Left renal cortex interstitium (tissue), 4 donors: ENCODE measurements around the gene KCNH2. TPM values are rescaled to one million over a fixed set of nuclear protein-coding genes. Genes with fewer than 3 reads are reported as not detected.

Experiments
- DNase-seq, 4 donors: peaks; one replicate each; pipeline ENCODE4 v3.0.0-alpha.2; 2013; ENCODE audit warnings: low read depth in 4 of 4, low spot score in 2 of 4, missing footprints in 1 of 4
- polyA plus RNA-seq, 4 donors: library from polyadenylated mRNA; unstranded; fragments of 120-200 nt; gene quantifications; one replicate each; pipeline ENCODE4 v1.2.1, GENCODE V29; 2013; ENCODE audit not compliant: insufficient read length in 4 of 4

The KCNH2 gene
- polyA plus RNA-seq, 4 donors, result 15.4 to 23.2 (median 20.1) TPM

GRCh38 chr7:150996376-150997074, 18.4 kb upstream of the KCNH2 start:
- DNase-seq, result no peak

GRCh38 chr7:150994838-150995510, 16.9 kb upstream of the KCNH2 start:
- DNase-seq, result no peak

GRCh38 chr7:150994141-150994837, 16.2 kb upstream of the KCNH2 start:
- no peak for DNase-seq

GRCh38 chr7:150993511-150993910, 15.4 kb upstream of the KCNH2 start:
- no peak for DNase-seq

- no peak for DNase-seq
Measured at GRCh38 chr7:150992833-150993302, 14.7 kb upstream of the KCNH2 start.

DNA sequence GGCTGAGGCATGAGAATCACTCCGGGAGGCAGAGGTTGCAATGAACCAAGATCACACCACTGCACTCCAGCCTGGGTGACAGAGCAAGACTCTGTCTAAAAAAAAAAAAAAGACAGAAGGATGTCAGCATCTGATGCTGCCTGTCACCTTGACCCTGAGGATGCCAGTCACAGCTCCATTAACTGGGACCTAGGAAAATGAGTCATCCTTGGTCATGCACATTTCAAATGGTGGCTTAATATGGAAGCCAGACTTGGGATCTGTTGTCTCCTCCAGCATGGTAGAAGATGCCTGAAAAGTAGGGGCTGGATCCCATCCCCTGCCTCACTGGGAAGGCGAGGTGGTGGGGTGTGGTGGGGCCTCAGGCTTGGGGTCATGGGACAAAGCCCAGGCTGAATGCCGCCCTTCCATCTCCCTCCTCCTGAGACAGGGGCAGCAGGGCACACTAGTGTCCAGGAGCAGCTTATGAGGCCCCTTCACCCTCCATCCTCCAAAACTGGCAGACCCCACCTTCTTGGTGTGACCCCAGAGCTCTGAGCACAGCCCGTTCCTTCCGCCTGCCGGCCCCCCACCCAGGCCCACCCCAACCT, 14.0 kb upstream of the KCNH2 start:
- DNase-seq, result no peak

DNA sequence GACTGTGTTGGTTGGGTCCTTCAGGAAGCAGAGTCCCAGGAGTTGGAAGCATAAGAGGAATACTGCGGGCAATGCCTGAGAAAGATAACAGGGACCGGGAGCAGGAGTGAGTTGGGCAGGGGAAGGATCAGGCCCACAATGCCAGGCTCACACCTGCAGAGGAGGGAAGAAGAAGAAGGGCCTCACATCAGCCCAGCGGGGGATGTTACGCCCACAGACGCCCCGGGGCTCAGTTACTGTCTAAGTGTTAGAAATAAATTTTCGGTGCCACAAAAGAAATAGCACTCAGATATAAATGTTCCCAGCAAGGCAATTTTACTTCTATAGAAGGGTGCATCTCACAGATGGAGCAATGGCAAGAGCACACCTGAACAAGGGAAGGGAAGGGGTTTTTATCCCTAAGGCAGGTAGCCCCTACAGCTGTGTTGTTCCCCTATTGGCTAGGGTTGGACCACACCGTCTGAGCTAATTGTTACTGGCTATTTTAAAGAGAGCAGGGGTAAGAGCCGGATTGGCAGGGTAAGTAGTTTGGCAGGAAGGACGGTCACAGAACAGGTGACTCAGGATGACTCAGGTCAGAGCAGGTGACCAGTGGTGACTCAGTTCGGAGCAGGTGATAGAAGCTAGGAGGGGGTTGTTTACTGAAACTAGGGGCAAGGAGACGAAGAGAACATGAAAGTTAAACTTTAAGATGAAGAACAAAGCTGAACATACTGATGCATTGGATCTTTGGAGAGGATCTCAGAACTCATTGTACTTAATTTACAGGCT, 12.5 kb upstream of the KCNH2 start, which contains the start of gene NOS3:
Gene NOS3 (plus strand): TSS at position 602 of the 771 bp plus-strand sequence. CDS start 2,787 bp downstream, outside the sequence.
- DNase-seq, result no peak

- DNase-seq, result no peak
Measured at GRCh38 chr7:150989456-150989855, 11.3 kb upstream of the KCNH2 start.

DNA sequence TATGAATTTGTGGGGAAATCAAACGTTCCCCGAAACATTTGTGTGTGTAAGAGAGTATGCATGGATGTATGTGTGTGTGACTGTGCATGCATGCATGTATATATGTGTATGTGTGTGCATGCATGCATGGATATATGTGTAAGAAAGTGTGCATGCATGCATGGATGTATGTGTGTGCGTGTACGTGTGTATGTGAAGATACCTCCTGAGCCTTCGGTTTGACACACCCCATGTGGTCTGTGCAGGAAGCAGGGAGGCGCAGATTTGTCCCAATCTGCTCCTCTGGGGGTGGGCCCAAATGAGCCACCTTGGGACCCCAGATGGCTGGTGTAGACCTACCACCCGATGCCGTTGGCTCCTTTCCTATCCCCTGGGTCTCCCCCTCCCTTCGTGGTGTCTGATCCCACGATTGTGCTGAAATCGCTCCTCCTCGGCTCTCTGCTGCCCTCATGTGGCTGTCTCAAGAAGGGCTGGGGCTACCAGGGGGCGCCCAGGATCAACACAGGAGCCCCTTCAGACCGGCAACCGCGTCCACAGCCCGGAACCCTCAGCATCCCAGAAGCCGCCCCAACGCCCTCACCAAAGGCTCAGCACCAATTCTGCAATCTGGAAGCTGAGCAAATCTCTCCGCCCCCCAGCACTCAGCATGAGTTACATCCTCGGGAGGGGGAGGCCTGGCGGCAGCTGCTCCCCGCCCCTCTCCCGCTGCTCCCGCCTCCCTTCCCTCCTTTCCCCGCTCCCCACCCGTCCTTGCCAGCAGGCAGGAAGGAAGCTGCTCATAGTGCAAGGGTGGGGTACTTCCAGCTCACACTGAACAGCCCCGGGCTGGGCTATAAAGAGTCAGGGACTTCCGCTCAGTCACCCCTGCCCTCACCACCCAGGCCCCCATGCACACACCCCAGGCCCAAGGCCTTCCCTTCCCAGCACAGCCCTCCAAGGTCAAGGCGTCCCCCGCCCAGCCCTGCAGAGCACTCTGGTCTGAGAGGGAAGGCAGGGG, 10.4 kb upstream of the KCNH2 start:
- DNase-seq, result no peak

- no peak for DNase-seq
Measured at GRCh38 chr7:150986556-150986955, 8.4 kb upstream of the KCNH2 start.

- no peak for DNase-seq
Measured at GRCh38 chr7:150986099-150986512, 8.0 kb upstream of the KCNH2 start.

- peak in 1 of 4 donors; percentile 75 for DNase-seq
Measured at GRCh38 chr7:150983893-150984368, 5.8 kb upstream of the KCNH2 start.

DNA sequence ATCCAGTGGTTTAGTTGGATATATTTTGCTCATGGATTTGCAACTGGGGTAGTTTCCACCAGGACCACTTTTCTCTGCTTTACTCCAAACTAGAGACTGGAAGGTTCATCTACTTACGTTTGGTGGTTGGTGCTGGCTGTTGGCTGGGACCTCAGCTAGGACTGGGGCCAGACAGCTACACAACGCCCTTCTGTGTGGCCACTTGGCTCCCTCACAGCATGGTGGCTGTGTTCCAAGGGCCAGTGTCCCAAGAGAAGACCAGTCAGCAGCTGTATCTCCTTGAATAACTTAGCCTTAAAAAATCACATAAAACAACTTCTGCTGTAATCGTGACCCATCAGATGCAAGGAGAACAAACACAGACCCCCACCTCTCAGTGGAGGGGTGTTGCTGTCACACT, 4.2 kb upstream of the KCNH2 start:
- DNase-seq, result no peak

DNA sequence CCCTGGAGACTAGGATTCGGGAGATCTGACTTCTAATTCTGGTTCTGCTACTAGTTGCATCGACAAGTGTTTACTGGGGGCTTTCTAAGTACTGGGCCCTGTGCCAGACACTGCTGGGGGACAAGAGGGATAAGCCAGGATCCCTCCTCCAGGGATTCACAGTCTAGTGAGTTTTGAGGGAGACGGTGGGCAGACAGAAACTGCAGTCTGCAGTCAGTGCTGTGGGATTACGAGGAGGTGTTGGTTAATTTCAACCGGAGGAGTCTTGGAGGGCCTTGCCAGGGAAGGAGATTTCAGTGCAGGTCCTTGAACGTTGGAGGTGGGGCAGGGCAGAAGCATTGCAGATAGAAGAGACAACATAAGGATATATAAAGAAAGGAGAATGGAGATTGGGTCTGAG, 3.5 kb upstream of the KCNH2 start:
- DNase-seq, result no peak

DNA sequence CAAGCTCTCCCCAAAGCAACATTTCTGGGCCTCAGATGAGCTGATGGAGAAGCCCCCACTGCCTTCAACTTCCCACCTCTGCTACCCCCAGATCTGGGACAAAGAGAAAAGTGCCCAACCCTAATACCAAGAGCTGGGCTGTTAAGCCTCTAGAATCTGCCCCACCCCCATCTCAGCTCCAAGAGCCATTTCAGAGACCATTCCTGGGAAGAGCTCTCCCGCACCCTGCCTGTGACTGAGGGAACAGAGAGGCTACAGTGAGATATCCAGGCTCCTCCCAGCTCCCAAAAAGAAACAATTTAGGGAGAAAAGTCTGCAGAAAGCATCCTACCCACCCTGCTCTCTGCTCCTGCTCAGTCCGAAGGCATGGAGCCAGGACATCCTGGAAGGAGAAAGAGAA, 2.5 kb upstream of the KCNH2 start:
- no peak for DNase-seq

DNA sequence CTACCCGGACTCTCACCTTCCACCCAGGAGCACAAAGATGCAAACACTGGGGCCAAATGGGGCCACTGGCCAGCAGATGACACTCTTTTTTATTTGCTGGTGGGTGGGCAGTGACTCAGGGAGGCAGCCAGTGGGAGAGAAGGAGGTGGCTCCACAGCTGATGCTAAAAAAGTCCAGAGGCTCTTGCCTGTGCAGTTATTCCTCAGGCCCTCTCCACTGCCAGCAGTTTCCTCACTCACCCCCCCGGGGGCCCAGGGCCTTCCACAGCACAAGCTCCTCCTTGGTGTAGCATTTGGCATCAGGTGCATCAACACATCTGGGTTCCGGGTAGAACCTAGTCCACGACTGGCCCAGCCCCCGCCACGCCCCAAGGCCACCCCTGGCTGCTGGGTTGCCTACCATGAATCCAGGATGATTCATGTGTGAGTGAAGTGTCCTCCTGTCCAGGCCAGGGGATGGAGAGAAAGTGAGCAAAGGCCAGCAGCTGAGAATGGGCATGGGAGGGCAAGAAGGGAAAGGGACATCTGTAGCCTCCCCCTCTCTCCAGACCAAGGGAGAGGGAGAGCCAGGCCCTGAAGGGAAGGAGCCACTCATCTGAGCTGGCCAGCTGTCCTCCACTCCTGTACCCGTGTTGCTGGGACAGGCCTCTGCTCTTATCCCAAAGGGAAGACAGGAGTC, 1.7 kb upstream of the KCNH2 start:
- no peak for DNase-seq

DNA sequence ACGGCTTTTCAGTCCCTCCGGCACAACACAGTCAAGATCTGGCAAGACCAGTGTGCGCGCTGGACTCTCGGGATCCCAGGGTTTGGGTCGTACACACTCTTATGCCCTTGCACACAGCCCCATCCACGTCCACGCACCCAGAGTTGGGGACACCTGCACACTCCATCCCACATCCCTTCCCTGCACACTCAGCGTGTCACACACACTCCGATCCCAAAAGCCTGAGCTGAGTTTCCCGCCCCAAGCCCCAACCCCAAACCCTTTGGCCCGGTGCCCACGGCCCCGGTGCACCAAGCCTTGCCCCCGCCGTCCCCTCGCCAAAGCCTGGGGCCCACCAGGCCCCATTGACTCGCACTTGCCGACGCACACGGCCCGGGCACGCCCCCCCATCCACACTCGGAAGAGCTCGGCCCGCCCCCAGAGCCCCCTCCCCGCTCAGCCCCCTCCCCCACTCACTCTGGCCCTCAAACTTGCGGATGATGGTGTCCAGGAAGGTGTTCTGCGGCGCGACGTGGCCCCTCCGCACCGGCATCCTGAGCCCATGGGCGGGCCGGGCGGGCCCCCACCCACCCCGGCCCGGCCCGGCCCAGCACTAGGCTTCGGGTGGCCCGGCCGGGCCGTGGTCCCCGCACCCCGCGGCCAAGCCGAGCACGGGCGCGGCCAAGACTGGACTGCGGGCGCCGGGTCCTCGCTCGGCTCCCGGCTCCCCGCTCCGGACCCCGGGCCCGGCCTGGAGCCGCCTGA, 567 bp downstream of the KCNH2 start:
- DNase-seq, result no peak
